Spleen (tissue), 11 donors: ENCODE data around the gene AHNAK. TPM values are rescaled to one million over a fixed set of nuclear protein-coding genes. Genes with fewer than 3 reads are reported as not detected.

Experiments used
- DNase-seq: peaks from one replicate; pipeline ENCODE4 v3.0.0-alpha.2; 2020
- H3K27ac ChIP-seq, 8 donors: fragments of 200-600 bp; sonication (generic) in 7 of 8; 1 replicate in 4 of 8; 2 replicates in 4 of 8; pipeline versions ENCODE4 v1.5.0 to v1.8.0; 2016 to 2021; ENCODE audit warnings: inconsistent platforms in 4 of 8, mild to moderate bottlenecking in 4 of 8, moderate library complexity in 1 of 8
- H3K27me3 ChIP-seq, 7 donors: fragments of 200-600 bp; sonication (generic) in 6 of 7; replicated peaks in 1 of 7; 1 replicate in 4 of 7; 2 replicates in 3 of 7; pipeline versions ENCODE4 v1.5.0 to v1.8.0; 2016 to 2021; ENCODE audit warnings: inconsistent platforms in 3 of 7, mild to moderate bottlenecking in 1 of 7
- H3K36me3 ChIP-seq, 6 donors: fragments of 200-600 bp; sonication (generic) in 5 of 6; 1 replicate in 4 of 6; 2 replicates in 2 of 6; pipeline versions ENCODE4 v1.5.0 to v1.8.0; 2016 to 2021; ENCODE audit warnings: inconsistent platforms in 2 of 6
- H3K4me1 ChIP-seq, 6 donors: fragments of 200-600 bp; sonication (generic) in 5 of 6; 1 replicate in 3 of 6; 2 replicates in 3 of 6; pipeline versions ENCODE4 v1.5.0 to v1.8.0; 2016 to 2021; ENCODE audit warnings: inconsistent platforms in 3 of 6
- H3K4me3 ChIP-seq, 8 donors: fragments of 200-600 bp; sonication (generic) in 7 of 8; 1 replicate in 4 of 8; 2 replicates in 4 of 8; pipeline versions ENCODE4 v1.5.0 to v1.8.0; 2016 to 2021; ENCODE audit warnings: inconsistent platforms in 4 of 8, mild to moderate bottlenecking in 4 of 8, moderate library complexity in 2 of 8
- H3K9me3 ChIP-seq, 8 donors: fragments of 200-600 bp; sonication (generic) in 7 of 8; 1 replicate in 4 of 8; 2 replicates in 4 of 8; pipeline versions ENCODE4 v1.5.0 to v1.8.0; 2016 to 2021; ENCODE audit warnings: inconsistent platforms in 4 of 8
- POLR2A ChIP-seq, 3 donors: fragments of 450-650 bp; IDR thresholded peaks; one replicate each; pipeline ENCODE4 v1.5.1; 2017; ENCODE audit warnings: antibody characterized with exemption in 3 of 3, mild to moderate bottlenecking in 1 of 3
- POLR2AphosphoS5 ChIP-seq, 3 donors: sonication (generic); formaldehyde crosslinking; IDR thresholded peaks; one replicate each; pipeline ENCODE4 v1.5.1; 2017; ENCODE audit warnings: antibody characterized with exemption in 3 of 3
- WGBS, 5 donors: extraction: QIAGEN DNeasy Blood & Tissue Kit in 3 of 5; methylation state at CpG; one replicate each; pipeline versions ENCODE4 v1.1.5 to v1.1.7; 2013 to 2018; 5-methylcytosine and 5-hydroxymethylcytosine counted together
- intact Hi-C: fragments of 100-400 bp; cut with DNase I; formaldehyde crosslinking; loops from one replicate; pipeline ENCODE4 v1.15.0; 2023; ENCODE audit warnings: low total_unique reads
- polyA plus RNA-seq, 3 donors: library from polyadenylated mRNA; stranded (reverse); fragments of 200-250 nt; gene quantifications; one replicate each; pipeline ENCODE4 v1.2.1, GENCODE V29; 2013
- total RNA-seq, 7 donors: library from RNA; depleted of rRNA in 3 of 7; stranded (reverse); fragments of >200 nt in 3 of 7; fragmentation: NEBNext Ultra II Directional in 4 of 7; extraction: Animal tissue kit (Norgen Biotek cat#: 25700) in 4 of 7; gene quantifications; one replicate each; pipeline versions ENCODE4 v1.1.0 to v1.2.1, GENCODE V29; 2016 to 2021
- TF ChIP-seq, protein P1 (sequence below), 11 experiments: fragments of 200-600 bp in 7 of 11; fragments of 450-650 bp in 4 of 11; sonication (generic) in 4 of 11; IDR thresholded peaks in 8 of 11; conservative IDR thresholded peaks in 3 of 11; 1 replicate in 7 of 11; 2 replicates in 4 of 11; pipeline versions ENCODE4 v1.4.0 to v1.8.0; 2016 to 2021; ENCODE audit warnings: antibody characterized with exemption in 11 of 11, inconsistent platforms in 4 of 11, mild to moderate bottlenecking in 1 of 11
- donor health status: healthy with polysubstance abuse.
- donor health status: DM: no; HTN: no; CAD: no; lungs with moderate emphysema.
- donor health status: DM: no; HTN: no; CAD: no.
- donor health status: Bipolar disorder and iron deficiency.
- donor health status: healthy.
- donor health status: DM: no; HTN: no; CAD: no.
- donor health status: DM: yes; HTN: yes; CAD: no.

AHNAK gene
- total and polyA plus RNA-seq, 10 donors: 11.8 to 370 (median 259) TPM

DNA sequence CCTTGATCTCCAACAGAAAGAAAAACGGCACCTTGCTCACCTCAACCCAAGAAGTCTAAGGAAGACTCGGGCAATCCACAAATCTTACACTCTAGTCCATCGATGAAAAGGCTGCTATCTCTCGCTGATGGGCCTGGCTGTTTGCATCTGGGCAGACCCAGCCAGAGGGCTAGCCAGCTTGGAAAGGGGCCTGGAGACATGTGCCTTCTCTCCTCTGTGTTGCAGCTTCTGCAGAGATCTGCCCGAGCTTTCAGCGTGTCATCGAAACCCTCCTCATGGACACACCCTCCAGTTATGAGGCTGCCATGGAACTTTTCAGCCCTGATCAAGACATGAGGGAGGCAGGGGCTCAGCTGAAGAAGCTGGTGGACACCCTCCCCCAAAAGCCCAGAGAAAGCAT is 124.6 kb downstream of the AHNAK start:
- Histone ChIP-seq H3K27me3 (peaks cover 0 to 9% (median 0%) of the 10 kb centered on the region in 7 donors), H3K4me3 (no peak overlapping the region), H3K9me3 (no peaks in the 10 kb centered on the region), H3K4me1 (peaks cover 0 to 32% (median 12%) of the 10 kb centered on the region in 6 donors), H3K27ac (no peak overlapping the region), H3K36me3 (no peaks in the 10 kb centered on the region)
- intact Hi-C loops: loop anchor here (5.0 to 10.0 kb wide), 3 partner anchors 120 to 273 kb away; no protein-coding TSS in a partner anchor
- WGBS, 5 donors: 79 to 92% (median 91%) methylated on average over 7 of the region's 7 CpGs
- TF ChIP-seq, protein P1, sequence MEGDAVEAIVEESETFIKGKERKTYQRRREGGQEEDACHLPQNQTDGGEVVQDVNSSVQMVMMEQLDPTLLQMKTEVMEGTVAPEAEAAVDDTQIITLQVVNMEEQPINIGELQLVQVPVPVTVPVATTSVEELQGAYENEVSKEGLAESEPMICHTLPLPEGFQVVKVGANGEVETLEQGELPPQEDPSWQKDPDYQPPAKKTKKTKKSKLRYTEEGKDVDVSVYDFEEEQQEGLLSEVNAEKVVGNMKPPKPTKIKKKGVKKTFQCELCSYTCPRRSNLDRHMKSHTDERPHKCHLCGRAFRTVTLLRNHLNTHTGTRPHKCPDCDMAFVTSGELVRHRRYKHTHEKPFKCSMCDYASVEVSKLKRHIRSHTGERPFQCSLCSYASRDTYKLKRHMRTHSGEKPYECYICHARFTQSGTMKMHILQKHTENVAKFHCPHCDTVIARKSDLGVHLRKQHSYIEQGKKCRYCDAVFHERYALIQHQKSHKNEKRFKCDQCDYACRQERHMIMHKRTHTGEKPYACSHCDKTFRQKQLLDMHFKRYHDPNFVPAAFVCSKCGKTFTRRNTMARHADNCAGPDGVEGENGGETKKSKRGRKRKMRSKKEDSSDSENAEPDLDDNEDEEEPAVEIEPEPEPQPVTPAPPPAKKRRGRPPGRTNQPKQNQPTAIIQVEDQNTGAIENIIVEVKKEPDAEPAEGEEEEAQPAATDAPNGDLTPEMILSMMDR (IDR thresholded peaks at IDR 0.05 in 8 of 11, conservative IDR thresholded peaks at IDR 0.05 in 3 of 11): no peak
- no peak for TF ChIP-seq POLR2AphosphoS5 (IDR thresholded peaks at IDR 0.05)
- TF ChIP-seq POLR2A (IDR thresholded peaks at IDR 0.05): no peak
- DNase-seq: no peak

DNA sequence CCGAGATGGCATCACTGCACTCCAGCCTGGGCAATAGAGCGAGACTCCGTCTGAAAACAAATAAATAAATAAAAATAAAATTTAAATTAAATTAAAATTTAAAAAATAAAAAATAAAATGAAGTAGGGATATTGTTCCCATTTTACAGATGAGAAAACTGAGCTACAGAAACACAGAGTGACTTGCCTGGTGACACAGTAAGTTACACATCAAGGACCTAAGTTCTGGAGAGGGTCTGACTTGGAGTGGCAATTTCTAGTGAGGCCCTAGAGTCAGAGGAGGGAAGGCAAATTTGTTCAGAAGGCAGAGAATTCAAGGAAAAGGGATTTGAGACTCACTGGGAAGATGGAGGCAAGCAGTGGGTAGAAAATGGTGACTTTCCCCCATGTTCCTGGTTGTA is 125.7 kb downstream of the AHNAK start:
- no peak for DNase-seq
- peaks cover 0 to 9% (median 0%) of the 10 kb centered on the region in 7 donors for H3K27me3 ChIP-seq
- H3K4me3 ChIP-seq: no peak overlapping the region
- intact Hi-C loops: loop anchor here (5.0 to 10.0 kb wide), 3 partner anchors 121 to 274 kb away; no protein-coding TSS in a partner anchor
- no peaks in the 10 kb centered on the region for H3K36me3 ChIP-seq
- H3K4me1 ChIP-seq: peaks cover 0 to 23% (median 9%) of the 10 kb centered on the region in 6 donors
- TF ChIP-seq, protein P1 (IDR thresholded peaks at IDR 0.05 in 8 of 11, conservative IDR thresholded peaks at IDR 0.05 in 3 of 11): no peak
- TF ChIP-seq POLR2AphosphoS5 (IDR thresholded peaks at IDR 0.05) (no peak), POLR2A (IDR thresholded peaks at IDR 0.05) (no peak)
- 93 to 98% (median 96%) methylated on average over 3 of the region's 3 CpGs for WGBS, 5 donors
- peak overlapping the region in 2 of 8 donors; percentile 44 to 52 for H3K27ac ChIP-seq
- H3K9me3 ChIP-seq: no peaks in the 10 kb centered on the region

DNA sequence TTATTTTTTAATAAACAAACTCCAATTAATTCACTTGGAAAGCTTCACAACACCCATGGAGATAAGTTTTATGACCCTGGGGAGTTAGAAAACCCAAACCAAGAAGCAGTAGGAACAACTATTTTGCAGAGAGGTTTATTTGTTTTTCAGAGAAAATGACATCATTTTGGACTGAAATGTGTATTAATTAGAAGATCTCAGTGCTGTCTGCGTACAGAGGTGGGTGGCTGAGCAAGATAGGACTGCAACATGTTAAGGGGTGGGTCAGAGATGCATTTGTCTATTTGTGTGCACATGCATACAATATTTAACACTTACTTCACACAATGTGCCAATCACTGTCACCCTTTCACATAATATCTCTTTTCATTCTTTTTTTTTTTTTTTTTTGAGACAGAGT is 126.7 kb downstream of the AHNAK start:
- intact Hi-C loops: loop anchor here (5.0 to 10.0 kb wide), 3 partner anchors 122 to 275 kb away; no protein-coding TSS in a partner anchor
- no peak for DNase-seq
- Histone ChIP-seq H3K9me3 (no peaks in the 10 kb centered on the region), H3K36me3 (no peaks in the 10 kb centered on the region), H3K4me3 (no peak overlapping the region), H3K4me1 (peaks cover 0 to 20% (median 8%) of the 10 kb centered on the region in 6 donors), H3K27me3 (peaks cover 0 to 9% (median 0%) of the 10 kb centered on the region in 7 donors), H3K27ac (peak overlapping the region in 4 of 8 donors; percentile 34 to 57 (median 48))
- WGBS, 5 donors: 50 to 79% (median 76%) methylated on average over 1 of the region's 1 CpG
- TF ChIP-seq POLR2AphosphoS5 (IDR thresholded peaks at IDR 0.05): no peak
- TF ChIP-seq, protein P1 (IDR thresholded peaks at IDR 0.05 in 8 of 11, conservative IDR thresholded peaks at IDR 0.05 in 3 of 11): no peak
- TF ChIP-seq POLR2A (IDR thresholded peaks at IDR 0.05): no peak

DNA sequence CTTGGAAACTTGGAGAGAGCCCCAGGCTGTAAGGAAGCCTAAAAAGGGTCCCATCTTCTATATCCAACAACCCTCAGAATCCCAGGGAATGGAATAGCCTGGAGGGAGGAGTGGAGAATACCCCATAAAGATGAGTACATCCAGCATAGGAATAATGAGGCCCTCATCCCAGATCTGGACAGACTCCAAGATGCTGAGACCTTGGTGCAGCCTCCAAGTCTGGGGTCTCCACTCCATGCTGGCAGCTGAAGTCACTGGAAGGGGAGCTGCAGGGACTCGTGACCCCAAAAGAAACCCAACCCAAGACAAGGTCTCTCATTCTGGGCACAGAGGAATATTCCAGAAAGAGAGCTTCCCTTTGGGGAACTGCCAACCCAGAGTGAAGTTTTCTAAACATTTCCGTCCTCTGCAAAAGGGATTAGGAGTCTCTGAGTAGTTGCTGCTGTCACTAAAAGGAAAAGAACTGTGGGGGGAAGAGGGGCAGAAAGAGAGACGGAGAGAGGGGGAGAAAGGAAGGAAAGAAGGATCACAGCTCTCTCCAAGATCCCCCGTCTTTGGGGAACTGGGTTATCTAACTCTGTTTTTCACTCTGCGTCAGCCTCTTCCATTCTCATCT is 127.2 kb downstream of the AHNAK start:
- intact Hi-C loops: no loop called here
- 43 to 65% (median 55%) methylated on average over 5 of the region's 5 CpGs for WGBS, 5 donors
- DNase-seq: no peak
- TF ChIP-seq POLR2AphosphoS5 (IDR thresholded peaks at IDR 0.05) (no peak), POLR2A (IDR thresholded peaks at IDR 0.05) (no peak)
- TF ChIP-seq, protein P1 (IDR thresholded peaks at IDR 0.05 in 8 of 11, conservative IDR thresholded peaks at IDR 0.05 in 3 of 11): no peak
- Histone ChIP-seq H3K27me3 (peaks cover 0 to 9% (median 0%) of the 10 kb centered on the region in 7 donors), H3K27ac (peak overlapping the region in 4 of 8 donors; percentile 34 to 57 (median 48)), H3K36me3 (no peaks in the 10 kb centered on the region), H3K4me1 (peaks cover 0 to 15% (median 3%) of the 10 kb centered on the region in 6 donors), H3K9me3 (no peaks in the 10 kb centered on the region), H3K4me3 (no peak overlapping the region)
